Choroid plexus epithelial cell (primary cell): ENCODE measurements around the gene PPP2R5C.
A peak's percentile ranks its signal among the peaks of the same experiment; 100 is the strongest.

Experiments
- DNase-seq: peaks from one replicate; pipeline ENCODE4 v3.0.0-alpha.2; 2010; ENCODE audit warnings: low read depth
- H3K4me3 ChIP-seq: 2 replicates; pipeline ENCODE4 v1.5.1; 2011; ENCODE audit warnings: low read depth, mild to moderate bottlenecking, control low read depth, low read length, moderate library complexity
- TF ChIP-seq, protein P1 (sequence below): conservative IDR thresholded peaks from 2 replicates; pipeline ENCODE4 v1.5.1; 2011; ENCODE audit warnings: low read depth, mild to moderate bottlenecking, control low read depth, inconsistent platforms, low read length, moderate library complexity

PPP2R5C gene

DNA sequence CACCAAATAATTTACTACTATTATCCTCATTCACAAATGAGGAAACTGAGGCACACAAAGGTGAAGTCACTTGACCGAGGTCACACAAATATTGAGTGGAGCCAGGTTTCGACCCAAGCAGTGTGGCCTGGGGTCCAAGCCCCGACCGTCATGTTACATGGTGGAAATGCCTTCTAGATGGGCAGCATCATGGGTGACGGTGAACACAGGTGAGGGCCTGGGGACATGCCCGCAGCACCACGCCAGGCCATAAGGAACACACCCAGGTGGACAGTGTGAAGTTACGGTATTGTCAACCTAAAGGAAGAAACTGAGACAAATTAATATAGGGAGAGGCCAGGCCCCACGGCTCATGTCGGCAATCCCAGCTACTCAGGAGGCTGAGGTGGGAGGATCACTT lies 167.6 kb downstream of the PPP2R5C start:
- H3K4me3 ChIP-seq = no peak overlapping the region
- TF ChIP-seq, protein P1, sequence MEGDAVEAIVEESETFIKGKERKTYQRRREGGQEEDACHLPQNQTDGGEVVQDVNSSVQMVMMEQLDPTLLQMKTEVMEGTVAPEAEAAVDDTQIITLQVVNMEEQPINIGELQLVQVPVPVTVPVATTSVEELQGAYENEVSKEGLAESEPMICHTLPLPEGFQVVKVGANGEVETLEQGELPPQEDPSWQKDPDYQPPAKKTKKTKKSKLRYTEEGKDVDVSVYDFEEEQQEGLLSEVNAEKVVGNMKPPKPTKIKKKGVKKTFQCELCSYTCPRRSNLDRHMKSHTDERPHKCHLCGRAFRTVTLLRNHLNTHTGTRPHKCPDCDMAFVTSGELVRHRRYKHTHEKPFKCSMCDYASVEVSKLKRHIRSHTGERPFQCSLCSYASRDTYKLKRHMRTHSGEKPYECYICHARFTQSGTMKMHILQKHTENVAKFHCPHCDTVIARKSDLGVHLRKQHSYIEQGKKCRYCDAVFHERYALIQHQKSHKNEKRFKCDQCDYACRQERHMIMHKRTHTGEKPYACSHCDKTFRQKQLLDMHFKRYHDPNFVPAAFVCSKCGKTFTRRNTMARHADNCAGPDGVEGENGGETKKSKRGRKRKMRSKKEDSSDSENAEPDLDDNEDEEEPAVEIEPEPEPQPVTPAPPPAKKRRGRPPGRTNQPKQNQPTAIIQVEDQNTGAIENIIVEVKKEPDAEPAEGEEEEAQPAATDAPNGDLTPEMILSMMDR = no peak
- DNase-seq = no peak

DNA sequence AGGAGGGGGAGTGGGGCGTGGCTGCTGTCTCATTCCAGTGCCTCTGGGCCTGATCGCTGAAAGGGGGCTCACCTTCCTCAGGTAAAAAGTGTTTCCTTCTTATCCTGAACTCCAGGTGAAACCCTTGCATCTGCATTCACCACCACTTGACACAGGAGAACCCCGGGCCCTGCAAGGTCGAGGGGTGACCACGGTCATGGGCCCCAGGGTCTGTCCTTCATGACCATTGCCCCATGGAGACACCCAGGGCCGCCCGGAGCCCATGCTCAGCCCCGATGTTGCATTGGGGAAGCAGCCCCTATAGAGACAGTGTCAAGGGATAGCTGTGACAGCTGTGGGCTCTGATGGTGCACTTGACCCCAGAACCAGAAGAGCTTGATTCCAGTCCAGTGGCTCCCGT lies 168.4 kb downstream of the PPP2R5C start:
- H3K4me3 ChIP-seq = no peak overlapping the region
- TF ChIP-seq, protein P1 = no peak
- no peak for DNase-seq

DNA sequence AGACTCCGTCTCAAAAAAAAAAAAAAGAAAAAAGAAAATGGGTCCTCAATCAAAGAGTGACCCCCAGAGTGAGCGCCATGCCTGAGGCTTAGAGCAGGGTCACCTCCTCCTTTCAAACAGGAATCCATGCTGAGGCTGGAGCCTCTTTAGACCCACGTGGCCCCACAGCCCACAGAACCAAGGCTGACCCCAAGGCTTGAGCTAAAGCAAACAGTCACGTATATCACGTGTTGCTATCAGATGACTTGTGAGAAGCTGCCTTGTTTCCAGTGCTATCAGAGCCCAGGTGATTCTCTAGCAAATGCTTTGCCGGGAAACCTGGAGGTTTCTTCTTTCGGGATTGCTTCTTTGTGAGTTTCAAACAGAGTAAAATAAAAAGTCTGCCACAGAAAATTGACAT lies 171.2 kb downstream of the PPP2R5C start:
- H3K4me3 ChIP-seq = no peak overlapping the region
- peak; percentile 66 for DNase-seq
- TF ChIP-seq, protein P1 = no peak

DNA sequence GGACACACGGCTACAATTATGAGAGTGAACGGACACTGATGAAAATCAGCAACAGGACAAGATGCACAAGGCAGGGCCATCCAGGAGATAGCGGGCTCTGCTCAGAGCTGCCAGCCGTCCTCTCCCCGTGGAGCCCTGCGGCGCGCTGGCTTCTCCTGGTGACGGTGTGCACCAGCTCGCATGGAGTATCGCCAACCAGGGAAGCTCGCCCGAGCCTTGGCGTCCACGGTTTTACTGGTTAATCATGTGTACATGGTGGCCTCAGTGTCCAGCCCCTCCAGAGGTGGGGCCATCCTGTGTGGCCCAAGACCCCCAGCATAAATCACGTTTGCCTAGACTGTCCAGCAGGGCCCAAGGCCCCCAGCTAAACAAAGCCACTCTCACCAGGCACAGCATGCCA lies 171.7 kb downstream of the PPP2R5C start:
- TF ChIP-seq, protein P1 = no peak
- no peak overlapping the region for H3K4me3 ChIP-seq
- DNase-seq = no peak

DNA sequence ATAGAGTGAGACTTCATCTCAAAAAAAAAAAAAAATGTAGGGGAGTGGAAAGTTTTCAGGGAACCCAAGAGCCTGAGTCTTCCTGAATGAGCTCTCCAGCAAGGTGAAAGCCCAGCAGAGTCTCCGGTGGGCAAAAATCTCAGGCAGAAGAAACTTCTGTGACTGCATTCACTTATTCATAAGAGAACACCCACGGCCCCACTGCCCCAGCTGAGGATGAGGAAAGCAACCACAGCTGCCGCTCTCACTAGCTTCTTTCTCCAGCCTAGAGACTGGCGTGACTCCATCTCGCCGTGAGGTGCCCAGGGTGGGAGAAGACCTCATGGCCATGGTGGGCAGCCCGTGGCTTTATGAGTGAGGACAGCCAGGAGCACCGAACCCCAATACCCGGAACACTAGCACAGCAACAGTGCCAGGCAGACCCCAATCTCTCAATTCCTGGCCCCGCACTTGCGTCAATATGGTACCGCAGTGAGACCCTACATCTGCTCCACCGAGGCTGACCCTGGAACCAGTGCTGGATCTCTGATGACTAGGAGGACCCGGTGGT lies 173.2 kb downstream of the PPP2R5C start:
- TF ChIP-seq, protein P1 = no peak
- no peak for DNase-seq
- H3K4me3 ChIP-seq = no peak overlapping the region

DNA sequence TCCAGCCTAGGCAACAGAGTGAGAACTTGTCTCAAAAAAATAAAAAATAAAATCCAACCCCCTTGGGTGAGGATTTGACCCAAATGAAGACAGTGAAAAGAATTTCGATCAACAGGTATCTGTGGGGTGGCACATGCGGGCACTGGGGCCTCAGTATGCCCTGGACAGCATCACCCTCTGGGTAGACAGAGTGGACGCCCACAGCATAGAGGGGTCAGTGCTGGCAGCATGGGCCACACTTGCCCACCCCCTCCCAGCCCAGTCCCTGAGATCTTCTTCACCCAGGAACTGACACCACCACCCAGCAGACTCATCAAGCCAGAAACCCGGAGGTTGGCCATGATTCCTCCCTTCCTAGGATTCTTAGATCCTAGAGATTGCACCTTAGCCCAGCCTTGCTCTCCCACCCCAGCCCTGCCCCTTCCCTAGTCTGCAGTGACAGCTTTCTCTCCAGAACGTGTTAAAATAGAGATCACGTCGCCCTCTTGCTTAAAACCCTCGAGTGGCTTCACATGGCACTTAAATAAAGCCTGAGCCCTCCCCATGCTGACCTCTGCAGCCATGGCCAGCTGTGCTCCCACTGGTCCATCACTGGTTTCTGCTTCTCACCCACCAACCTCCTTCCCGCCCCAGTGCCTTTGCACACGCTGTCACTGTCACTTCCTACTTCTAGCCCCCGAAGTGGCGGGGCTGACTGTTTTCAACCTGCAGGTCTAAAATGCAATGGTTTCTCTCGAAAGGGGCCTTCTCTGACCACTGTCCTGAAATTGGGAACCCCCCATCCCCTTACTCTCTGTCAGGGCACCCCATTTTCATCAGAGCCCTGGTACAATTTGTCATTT lies 176.6 kb downstream of the PPP2R5C start:
- H3K4me3 ChIP-seq = no peak overlapping the region
- TF ChIP-seq, protein P1 = no peak
- DNase-seq = no peak
